ENCODE results near the gene OR1L4.

The OR1L4 gene, protein sequence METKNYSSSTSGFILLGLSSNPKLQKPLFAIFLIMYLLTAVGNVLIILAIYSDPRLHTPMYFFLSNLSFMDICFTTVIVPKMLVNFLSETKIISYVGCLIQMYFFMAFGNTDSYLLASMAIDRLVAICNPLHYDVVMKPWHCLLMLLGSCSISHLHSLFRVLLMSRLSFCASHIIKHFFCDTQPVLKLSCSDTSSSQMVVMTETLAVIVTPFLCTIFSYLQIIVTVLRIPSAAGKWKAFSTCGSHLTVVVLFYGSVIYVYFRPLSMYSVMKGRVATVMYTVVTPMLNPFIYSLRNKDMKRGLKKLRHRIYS

GRCh38 chr9:122723690-122724089 is at the start of gene OR1L4:
Gene OR1L4 (plus strand): TSS chr9:122723990. CDS start chr9:122723990, 0 bp downstream.
- DNase-seq: no peak

GRCh38 chr9:122684851-122685250 is 38.9 kb upstream of the OR1L4 start:
- no peak for DNase-seq

- no peak for DNase-seq
Observed at GRCh38 chr9:122695696-122696095, 28.1 kb upstream of the OR1L4 start.

- no peak for DNase-seq
Observed at GRCh38 chr9:122718038-122718437, 5.8 kb upstream of the OR1L4 start.

- DNase-seq: no peak
Observed at GRCh38 chr9:122719218-122719617, 4.6 kb upstream of the OR1L4 start.

- no peak for DNase-seq
Observed at GRCh38 chr9:122742003-122742402, 18.2 kb downstream of the OR1L4 start, which contains the start of gene OR1L6. Gene OR1L6 (plus strand): TSS chr9:122742303. CDS start chr9:122749848, 7,545 bp downstream.

- DNase-seq: no peak
Observed at GRCh38 chr9:122754825-122755224, 31.0 kb downstream of the OR1L4 start.

GRCh38 chr9:122767817-122768216 is 44.0 kb downstream of the OR1L4 start:
- no peak for DNase-seq

All from CD4-positive, alpha-beta T cell treated with Interleukin-21 for 1 hour (primary cell).